Measurements from ENCODE around the gene ICAM2. TPM values are rescaled to one million over a fixed set of nuclear protein-coding genes. Genes with fewer than 3 reads are reported as not detected.
A peak's percentile ranks its signal among the peaks of the same experiment; 100 is the strongest.

ICAM2 gene
- polyA plus RNA-seq, 4 donors: 4.5 to 40.1 (median 12.4) TPM

DNA sequence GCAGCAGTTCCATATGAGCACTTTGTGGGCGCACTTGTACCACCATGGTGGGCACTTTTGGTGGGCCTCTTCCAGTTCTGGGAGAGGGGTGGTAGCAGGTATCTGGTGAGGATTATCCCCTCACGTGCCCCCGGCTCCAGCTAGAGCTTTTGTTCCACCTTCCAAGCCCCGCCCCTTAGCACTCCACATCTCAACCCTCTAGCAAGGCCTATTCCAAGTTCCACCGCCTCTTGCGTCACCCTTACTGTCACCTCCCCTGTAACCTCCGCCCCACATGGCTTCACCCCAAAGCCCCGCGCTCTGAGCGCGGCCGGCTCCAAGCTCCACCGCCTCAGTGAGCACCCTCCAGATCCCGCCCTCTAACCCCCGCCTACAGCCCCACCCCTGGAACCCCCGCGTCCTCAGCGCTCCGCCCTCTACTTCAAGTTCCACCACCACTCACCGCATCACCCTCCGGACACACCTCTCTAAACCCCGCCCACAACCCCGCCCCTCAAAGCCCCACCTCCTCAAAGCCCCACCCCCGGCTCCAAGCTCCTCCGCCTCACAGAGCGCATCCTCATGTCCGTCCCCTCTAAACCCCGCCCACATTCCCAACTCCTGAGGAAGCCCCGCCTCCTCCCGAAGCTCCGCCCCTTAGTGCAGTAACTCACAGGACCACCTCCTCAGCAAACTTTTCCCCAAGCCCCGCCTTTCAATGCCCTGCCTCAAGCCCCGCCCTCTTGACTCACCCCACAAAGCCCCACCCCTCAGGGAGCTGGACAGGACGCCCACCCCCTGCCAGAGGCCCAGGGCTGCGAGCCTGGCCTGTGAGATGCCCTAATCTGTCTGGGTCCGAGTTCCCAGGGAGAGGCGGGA lies 58.8 kb downstream of the ICAM2 start:
- 18 to 27% (median 19%) methylated on average over 25 to 37 of the region's 37 CpGs for whole genome bisulfite sequencing, 3 donors
- H3K4me3 ChIP-seq (ENCODE audit: low read depth in 1 of 3, low read length in 3 of 3): no peak overlapping the region
- no peak overlapping the region for H3K27ac ChIP-seq (ENCODE audit: low read depth in 1 of 3, low read length in 2 of 3)
- peaks cover 0 to 12% (median 0%) of the 10 kb centered on the region in 3 donors for H3K27me3 ChIP-seq (ENCODE audit: control insufficient read depth in 3 of 3, insufficient read depth in 3 of 3, low read length in 3 of 3)
- peaks cover 0 to 5% (median 0%) of the 10 kb centered on the region in 3 donors for H3K4me1 ChIP-seq (ENCODE audit: control insufficient read depth in 3 of 3, insufficient read depth in 2 of 3, low read depth in 1 of 3, low read length in 2 of 3)
- no peaks in the 10 kb centered on the region for H3K9me3 ChIP-seq (ENCODE audit: control insufficient read depth in 2 of 2, insufficient read depth in 1 of 2, low read depth in 1 of 2, low read length in 1 of 2)
- peak; percentile 39 to 76 for DNase-seq
- no peak for FAIRE-seq
- H3K36me3 ChIP-seq (ENCODE audit: control insufficient read depth in 3 of 3, insufficient read depth in 2 of 3, low read depth in 1 of 3, low read length in 3 of 3): no peaks in the 10 kb centered on the region

DNA sequence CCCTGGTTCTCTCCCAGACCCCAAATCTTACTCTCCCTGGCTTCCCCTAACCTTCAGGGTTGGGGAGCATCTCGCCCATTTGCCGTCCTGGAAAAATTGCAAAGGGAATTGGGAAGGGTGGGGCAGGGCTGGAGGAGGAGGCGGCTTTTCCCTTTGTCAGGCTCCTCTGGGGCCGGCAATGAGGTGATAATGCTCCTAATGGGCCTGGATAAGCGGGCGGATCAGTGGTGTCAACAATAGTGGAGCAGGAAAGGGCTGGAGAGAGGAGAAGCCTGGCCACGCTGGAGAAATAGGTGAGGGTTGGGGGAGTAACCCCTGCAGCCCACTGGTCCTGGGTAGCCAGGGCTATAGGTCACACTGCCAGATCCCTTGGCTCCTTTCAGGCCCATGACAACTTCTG lies 60.0 kb downstream of the ICAM2 start:
- 33 to 57% (median 44%) methylated on average over 7 of the region's 7 CpGs for WGBS, 3 donors
- Histone ChIP-seq H3K9me3 (ENCODE audit: control insufficient read depth in 2 of 2, insufficient read depth in 1 of 2, low read depth in 1 of 2, low read length in 1 of 2) (no peaks in the 10 kb centered on the region), H3K4me1 (ENCODE audit: control insufficient read depth in 3 of 3, insufficient read depth in 2 of 3, low read depth in 1 of 3, low read length in 2 of 3) (peaks cover 0 to 5% (median 0%) of the 10 kb centered on the region in 3 donors), H3K4me3 (ENCODE audit: low read depth in 1 of 3, low read length in 3 of 3) (no peak overlapping the region), H3K36me3 (ENCODE audit: control insufficient read depth in 3 of 3, insufficient read depth in 2 of 3, low read depth in 1 of 3, low read length in 3 of 3) (no peaks in the 10 kb centered on the region), H3K27ac (ENCODE audit: low read depth in 1 of 3, low read length in 2 of 3) (no peak overlapping the region), H3K27me3 (ENCODE audit: control insufficient read depth in 3 of 3, insufficient read depth in 3 of 3, low read length in 3 of 3) (peaks cover 0 to 12% (median 0%) of the 10 kb centered on the region in 3 donors)
- no peak for DNase-seq
- no peak for FAIRE-seq

DNA sequence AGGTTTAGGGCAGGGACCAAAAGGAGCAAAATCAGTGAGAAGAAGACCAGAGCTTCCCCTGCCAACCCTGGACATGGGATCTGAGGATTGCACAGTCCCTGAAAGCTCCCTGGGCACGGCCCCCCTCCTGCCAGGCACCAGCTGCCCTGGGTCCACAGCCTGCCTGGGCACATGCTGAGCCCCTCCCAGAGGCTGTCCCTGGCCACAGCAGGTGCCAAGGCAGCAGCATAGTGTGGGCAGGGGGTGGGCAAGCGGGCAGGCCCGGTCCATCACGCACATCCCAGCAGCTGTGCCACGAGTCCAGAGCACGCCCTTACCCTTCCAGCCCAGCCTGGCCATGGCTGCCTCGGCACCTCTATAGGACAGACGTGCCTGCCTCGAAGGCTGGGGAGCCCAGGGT lies 60.4 kb downstream of the ICAM2 start:
- no peak overlapping the region for H3K4me3 ChIP-seq (ENCODE audit: low read depth in 1 of 3, low read length in 3 of 3)
- peaks cover 0 to 5% (median 0%) of the 10 kb centered on the region in 3 donors for H3K4me1 ChIP-seq (ENCODE audit: control insufficient read depth in 3 of 3, insufficient read depth in 2 of 3, low read depth in 1 of 3, low read length in 2 of 3)
- no peaks in the 10 kb centered on the region for H3K36me3 ChIP-seq (ENCODE audit: control insufficient read depth in 3 of 3, insufficient read depth in 2 of 3, low read depth in 1 of 3, low read length in 3 of 3)
- FAIRE-seq (no peak), DNase-seq (no peak)
- H3K27ac ChIP-seq (ENCODE audit: low read depth in 1 of 3, low read length in 2 of 3): no peak overlapping the region
- peaks cover 0 to 12% (median 0%) of the 10 kb centered on the region in 3 donors for H3K27me3 ChIP-seq (ENCODE audit: control insufficient read depth in 3 of 3, insufficient read depth in 3 of 3, low read length in 3 of 3)
- 31 to 69% (median 43%) methylated on average over 9 of the region's 9 CpGs for WGBS, 3 donors
- no peaks in the 10 kb centered on the region for H3K9me3 ChIP-seq (ENCODE audit: control insufficient read depth in 2 of 2, insufficient read depth in 1 of 2, low read depth in 1 of 2, low read length in 1 of 2)

DNA sequence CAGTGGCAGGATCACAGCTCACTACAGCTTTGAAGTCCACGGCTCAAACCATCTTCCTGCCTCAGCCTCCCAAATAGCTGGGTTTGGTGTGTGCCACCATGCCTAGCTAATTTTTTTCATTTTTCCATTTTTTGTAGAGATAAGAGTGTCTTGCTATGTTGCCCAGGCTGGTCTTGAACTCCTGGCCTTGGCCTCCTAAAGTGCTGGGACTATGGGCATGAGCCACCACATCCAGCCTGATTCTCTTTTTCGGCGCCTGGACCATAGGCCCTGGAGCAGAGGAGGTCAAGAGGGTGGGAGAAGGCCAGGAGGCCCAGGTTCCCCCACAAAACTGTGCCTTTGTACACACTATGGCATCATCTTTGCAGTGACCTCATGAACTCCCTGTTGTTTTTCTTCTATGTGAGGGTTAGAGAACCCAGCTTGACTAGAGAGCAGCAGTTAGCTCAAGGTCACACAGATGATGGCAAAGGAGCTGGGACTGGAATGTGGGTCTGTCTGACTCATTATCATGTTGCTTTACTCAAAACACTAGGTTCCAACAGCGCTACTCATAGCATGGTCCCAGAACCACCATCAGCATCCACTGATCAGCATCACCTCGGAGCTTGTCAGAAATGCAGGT lies 64.0 kb downstream of the ICAM2 start:
- Histone ChIP-seq H3K9me3 (ENCODE audit: control insufficient read depth in 2 of 2, insufficient read depth in 1 of 2, low read depth in 1 of 2, low read length in 1 of 2) (no peaks in the 10 kb centered on the region), H3K27me3 (ENCODE audit: control insufficient read depth in 3 of 3, insufficient read depth in 3 of 3, low read length in 3 of 3) (peaks cover 0 to 10% (median 0%) of the 10 kb centered on the region in 3 donors), H3K27ac (ENCODE audit: low read depth in 1 of 3, low read length in 2 of 3) (no peak overlapping the region), H3K4me3 (ENCODE audit: low read depth in 1 of 3, low read length in 3 of 3) (no peak overlapping the region), H3K36me3 (ENCODE audit: control insufficient read depth in 3 of 3, insufficient read depth in 2 of 3, low read depth in 1 of 3, low read length in 3 of 3) (no peaks in the 10 kb centered on the region), H3K4me1 (ENCODE audit: control insufficient read depth in 3 of 3, insufficient read depth in 2 of 3, low read depth in 1 of 3, low read length in 2 of 3) (peaks cover 0 to 4% (median 0%) of the 10 kb centered on the region in 3 donors)
- no peak for FAIRE-seq
- no peak for DNase-seq
- 94 to 98% (median 95%) methylated on average over 5 of the region's 5 CpGs for WGBS, 3 donors

DNA sequence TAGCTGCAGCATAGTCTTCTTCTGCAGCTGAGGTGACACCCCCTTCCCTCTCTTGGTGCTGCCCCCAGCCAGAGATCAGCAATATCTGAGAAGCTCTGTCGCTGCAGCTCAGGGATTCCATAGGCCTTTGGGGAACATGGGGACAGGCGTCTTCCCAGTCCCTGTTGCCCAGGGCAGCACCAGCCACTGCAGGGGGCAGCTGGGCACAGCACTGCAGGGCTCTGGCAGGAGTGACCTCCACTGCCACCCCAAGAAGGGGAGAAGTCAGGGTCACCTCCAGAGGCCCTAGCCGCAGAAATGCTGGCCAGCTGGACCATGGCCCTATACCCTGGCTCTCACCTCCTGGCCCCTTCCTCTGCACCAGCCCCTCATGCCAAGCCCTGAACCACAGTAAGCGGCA lies 64.6 kb downstream of the ICAM2 start:
- Histone ChIP-seq H3K27ac (ENCODE audit: low read depth in 1 of 3, low read length in 2 of 3) (no peak overlapping the region), H3K4me1 (ENCODE audit: control insufficient read depth in 3 of 3, insufficient read depth in 2 of 3, low read depth in 1 of 3, low read length in 2 of 3) (no peaks in the 10 kb centered on the region), H3K27me3 (ENCODE audit: control insufficient read depth in 3 of 3, insufficient read depth in 3 of 3, low read length in 3 of 3) (peaks cover 0 to 10% (median 0%) of the 10 kb centered on the region in 3 donors), H3K36me3 (ENCODE audit: control insufficient read depth in 3 of 3, insufficient read depth in 2 of 3, low read depth in 1 of 3, low read length in 3 of 3) (no peaks in the 10 kb centered on the region), H3K4me3 (ENCODE audit: low read depth in 1 of 3, low read length in 3 of 3) (no peak overlapping the region), H3K9me3 (ENCODE audit: control insufficient read depth in 2 of 2, insufficient read depth in 1 of 2, low read depth in 1 of 2, low read length in 1 of 2) (no peaks in the 10 kb centered on the region)
- no peak for FAIRE-seq
- no peak for DNase-seq
- WGBS, 3 donors: 82 to 90% (median 87%) methylated on average over 4 of the region's 4 CpGs

DNA sequence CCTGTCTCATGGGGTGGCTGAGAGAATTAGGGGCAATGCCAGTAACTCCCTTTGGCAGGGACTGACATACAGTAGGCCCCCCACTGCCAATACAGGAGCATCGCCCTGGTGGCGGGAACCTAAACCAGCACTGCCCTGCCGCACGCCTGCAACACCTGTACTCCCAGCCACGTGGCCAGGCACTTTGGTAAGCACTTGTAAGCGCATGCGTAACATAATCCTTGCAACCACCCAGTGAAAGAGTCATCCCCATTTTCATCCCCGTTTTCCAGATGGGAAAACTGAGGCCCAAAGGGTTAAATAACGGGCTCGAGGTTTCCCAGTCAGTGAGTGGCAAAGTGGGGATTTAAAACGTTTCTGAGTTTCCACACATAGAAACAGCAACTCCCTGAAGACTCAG lies 65.2 kb downstream of the ICAM2 start:
- H3K4me1 ChIP-seq (ENCODE audit: control insufficient read depth in 3 of 3, insufficient read depth in 2 of 3, low read depth in 1 of 3, low read length in 2 of 3): no peaks in the 10 kb centered on the region
- FAIRE-seq (no peak), DNase-seq (no peak)
- H3K27ac ChIP-seq (ENCODE audit: low read depth in 1 of 3, low read length in 2 of 3): no peak overlapping the region
- no peak overlapping the region for H3K4me3 ChIP-seq (ENCODE audit: low read depth in 1 of 3, low read length in 3 of 3)
- no peaks in the 10 kb centered on the region for H3K36me3 ChIP-seq (ENCODE audit: control insufficient read depth in 3 of 3, insufficient read depth in 2 of 3, low read depth in 1 of 3, low read length in 3 of 3)
- WGBS, 3 donors: 74 to 82% (median 75%) methylated on average over 11 of the region's 11 CpGs
- H3K9me3 ChIP-seq (ENCODE audit: control insufficient read depth in 2 of 2, insufficient read depth in 1 of 2, low read depth in 1 of 2, low read length in 1 of 2): no peaks in the 10 kb centered on the region
- H3K27me3 ChIP-seq (ENCODE audit: control insufficient read depth in 3 of 3, insufficient read depth in 3 of 3, low read length in 3 of 3): peaks cover 0 to 5% (median 0%) of the 10 kb centered on the region in 3 donors

DNA sequence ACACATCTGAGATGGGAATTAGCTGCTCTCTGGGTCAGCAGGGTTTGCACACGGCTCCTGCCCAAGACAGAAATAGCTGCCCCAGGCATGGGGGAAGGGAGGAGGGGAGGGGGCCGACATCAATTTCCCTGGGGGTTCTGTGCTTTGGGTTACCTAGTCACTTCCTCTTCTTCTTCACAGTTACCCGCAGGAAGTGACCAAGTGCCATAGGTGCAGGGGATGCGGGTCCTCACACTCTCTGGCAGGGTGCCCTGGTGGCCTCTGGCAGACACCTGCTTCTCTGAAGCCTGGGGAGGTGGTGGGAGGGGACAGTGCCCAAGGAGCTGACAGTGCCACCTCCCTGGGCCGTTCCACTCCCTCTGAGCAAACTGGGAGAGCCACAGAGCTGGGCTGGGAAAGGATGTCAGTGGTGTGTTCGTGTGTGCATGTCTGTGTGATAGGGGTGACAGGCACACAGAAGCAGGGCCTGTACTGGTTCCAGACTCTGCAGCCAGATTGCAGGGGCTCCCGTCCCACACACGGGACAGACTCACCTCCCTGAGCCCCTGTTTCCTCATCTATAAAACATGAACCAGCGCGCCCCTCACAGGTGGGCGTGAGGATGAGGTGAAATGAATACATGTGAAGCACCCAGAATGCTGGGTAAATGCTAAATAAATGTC lies 65.9 kb downstream of the ICAM2 start:
- no peaks in the 10 kb centered on the region for H3K27me3 ChIP-seq (ENCODE audit: control insufficient read depth in 3 of 3, insufficient read depth in 3 of 3, low read length in 3 of 3)
- H3K9me3 ChIP-seq (ENCODE audit: control insufficient read depth in 2 of 2, insufficient read depth in 1 of 2, low read depth in 1 of 2, low read length in 1 of 2): no peaks in the 10 kb centered on the region
- DNase-seq (peak in 1 of 2 donors; percentile 5), FAIRE-seq (no peak)
- H3K4me1 ChIP-seq (ENCODE audit: control insufficient read depth in 3 of 3, insufficient read depth in 2 of 3, low read depth in 1 of 3, low read length in 2 of 3): no peaks in the 10 kb centered on the region
- no peak overlapping the region for H3K27ac ChIP-seq (ENCODE audit: low read depth in 1 of 3, low read length in 2 of 3)
- no peak overlapping the region for H3K4me3 ChIP-seq (ENCODE audit: low read depth in 1 of 3, low read length in 3 of 3)
- H3K36me3 ChIP-seq (ENCODE audit: control insufficient read depth in 3 of 3, insufficient read depth in 2 of 3, low read depth in 1 of 3, low read length in 3 of 3): no peaks in the 10 kb centered on the region
- WGBS, 3 donors: 41 to 50% (median 43%) methylated on average over 10 to 11 of the region's 11 CpGs
